Trophoblast cell (in vitro differentiated cells and primary cell): Measurements from ENCODE around the gene KCNJ6.
A peak's percentile ranks its signal among the peaks of the same experiment; 100 is the strongest.

ENCODE experiments used
- DNase-seq, 2 donors: peaks; one replicate each; pipeline ENCODE4 v3.0.0-alpha.2; 2016
- H2AFZ ChIP-seq: 2 replicates; pipeline ENCODE4 v1.6.1; 2013; ENCODE audit warnings: low read length, moderate library complexity, mild to moderate bottlenecking; ENCODE audit not compliant: insufficient read depth, poor library complexity
- H2AK5ac ChIP-seq: 2 replicates; pipeline ENCODE4 v1.6.1; 2013; ENCODE audit warnings: mild to moderate bottlenecking, low read length
- H2BK120ac ChIP-seq: 2 replicates; pipeline ENCODE4 v1.6.1; 2013; ENCODE audit warnings: low read length, mild to moderate bottlenecking, moderate library complexity; ENCODE audit not compliant: insufficient read depth, poor library complexity
- H2BK12ac ChIP-seq: 2 replicates; pipeline ENCODE4 v1.6.1; 2013; ENCODE audit warnings: mild to moderate bottlenecking, low read length, moderate library complexity
- H2BK5ac ChIP-seq: 2 replicates; pipeline ENCODE4 v1.6.1; 2013; ENCODE audit warnings: low read length, low read depth, moderate library complexity, mild to moderate bottlenecking; ENCODE audit not compliant: poor library complexity
- H3K14ac ChIP-seq: 2 replicates; pipeline ENCODE4 v1.6.1; 2013; ENCODE audit warnings: mild to moderate bottlenecking, low read length
- H3K18ac ChIP-seq: 2 replicates; pipeline ENCODE4 v1.6.1; 2013; ENCODE audit warnings: mild to moderate bottlenecking, low read length
- H3K23ac ChIP-seq: 2 replicates; pipeline ENCODE4 v1.6.1; 2013; ENCODE audit warnings: low read length
- H3K27ac ChIP-seq: 2 replicates; pipeline ENCODE4 v1.5.1; 2013; ENCODE audit warnings: low read depth, mild to moderate bottlenecking, inconsistent platforms, low read length, moderate library complexity
- H3K27me3 ChIP-seq: 2 replicates; pipeline ENCODE4 v1.6.1; 2013; ENCODE audit warnings: inconsistent platforms, mild to moderate bottlenecking, low read length, moderate library complexity; ENCODE audit not compliant: insufficient read depth
- H3K36me3 ChIP-seq, 2 experiments: 1 replicate in 1 of 2; 2 replicates in 1 of 2; pipeline ENCODE4 v1.6.1; 2013; ENCODE audit warnings: low read length in 2 of 2, mild to moderate bottlenecking in 2 of 2, moderate library complexity in 1 of 2; ENCODE audit not compliant: insufficient read depth in 2 of 2, control insufficient read depth in 1 of 2
- H3K4ac ChIP-seq: 2 replicates; pipeline ENCODE4 v1.6.1; 2013; ENCODE audit warnings: low read depth, mild to moderate bottlenecking, low read length, moderate library complexity
- H3K4me1 ChIP-seq, 2 experiments: 1 replicate in 1 of 2; 2 replicates in 1 of 2; pipeline ENCODE4 v1.6.1; 2013; ENCODE audit warnings: low read length in 2 of 2, mild to moderate bottlenecking in 2 of 2, moderate library complexity in 1 of 2; ENCODE audit not compliant: insufficient read depth in 2 of 2, control insufficient read depth in 1 of 2
- H3K4me2 ChIP-seq: 2 replicates; pipeline ENCODE4 v1.6.1; 2013; ENCODE audit warnings: inconsistent platforms, mild to moderate bottlenecking, low read length, moderate library complexity
- H3K4me3 ChIP-seq: 2 replicates; pipeline ENCODE4 v1.5.1; 2013; ENCODE audit warnings: mild to moderate bottlenecking, low read depth, low read length, inconsistent platforms
- H3K79me1 ChIP-seq: one replicate; pipeline ENCODE4 v1.6.1; 2013; ENCODE audit warnings: low read length
- H3K79me2 ChIP-seq: 2 replicates; pipeline ENCODE4 v1.6.1; 2013; ENCODE audit warnings: low read length, mild to moderate bottlenecking; ENCODE audit not compliant: control insufficient read depth, insufficient read depth, poor library complexity
- H3K9ac ChIP-seq: 2 replicates; pipeline ENCODE4 v1.6.1; 2013; ENCODE audit warnings: mild to moderate bottlenecking, low read length
- H3K9me3 ChIP-seq: 2 replicates; pipeline ENCODE4 v1.6.1; 2013; ENCODE audit warnings: low read depth, mild to moderate bottlenecking, control low read depth, inconsistent platforms, low read length; ENCODE audit not compliant: insufficient read depth
- H4K12ac ChIP-seq: 2 replicates; pipeline ENCODE4 v1.6.1; 2013; ENCODE audit warnings: low read depth, mild to moderate bottlenecking, low read length, moderate library complexity
- H4K8ac ChIP-seq: 2 replicates; pipeline ENCODE4 v1.6.1; 2013; ENCODE audit warnings: low read depth, mild to moderate bottlenecking, low read length, moderate library complexity
- H4K91ac ChIP-seq: one replicate; pipeline ENCODE4 v1.6.1; 2013; ENCODE audit warnings: low read depth, mild to moderate bottlenecking, low read length, moderate library complexity
- WGBS: extraction: QIAGEN DNeasy Blood & Tissue Kit; methylation state at CpG from one replicate; pipeline ENCODE4 v1.1.7; 2013; ENCODE audit warnings: missing lambda C conversion rate; ENCODE audit not compliant: insufficient read length, insufficient coverage; ENCODE audit errors: extremely low coverage; 5-methylcytosine and 5-hydroxymethylcytosine counted together

Gene KCNJ6

DNA sequence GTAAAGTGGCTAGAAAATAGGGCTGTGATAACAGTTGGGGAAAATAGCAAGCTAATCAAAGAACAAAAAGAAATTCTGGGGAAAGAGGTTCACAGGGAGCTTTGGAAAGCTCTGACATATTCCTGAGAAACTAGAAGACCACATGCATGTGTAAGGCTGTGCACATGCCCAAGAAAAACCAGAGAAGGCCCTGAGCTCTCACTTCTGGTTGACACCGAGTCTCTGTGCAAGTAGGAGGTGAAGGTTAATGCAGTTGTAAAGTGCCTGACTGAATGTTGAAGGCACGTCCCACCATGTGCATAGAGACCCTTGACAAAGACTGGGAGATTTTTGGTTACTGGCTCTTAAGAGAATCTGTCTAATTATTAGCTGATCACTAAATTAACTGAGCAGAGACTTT lies 288.7 kb downstream of the KCNJ6 start:
- no peak overlapping the region for H2AFZ ChIP-seq
- no peak overlapping the region for H4K12ac ChIP-seq
- H3K23ac ChIP-seq, result no peak overlapping the region
- H3K9me3 ChIP-seq, result peaks cover 2% of the 10 kb centered on the region
- H3K36me3 ChIP-seq, result no peaks in the 10 kb centered on the region
- no peaks in the 10 kb centered on the region for H3K27me3 ChIP-seq
- H3K4me3 ChIP-seq, result no peak overlapping the region
- H4K91ac ChIP-seq, result no peak overlapping the region
- no peak overlapping the region for H2BK12ac ChIP-seq
- H3K9ac ChIP-seq, result no peak overlapping the region
- no peak for DNase-seq
- H2BK5ac ChIP-seq, result no peak overlapping the region
- H3K4ac ChIP-seq, result no peak overlapping the region
- H3K18ac ChIP-seq, result no peak overlapping the region
- H3K79me1 ChIP-seq, result no peaks in the 10 kb centered on the region
- no peak overlapping the region for H2BK120ac ChIP-seq
- no peak overlapping the region for H3K4me2 ChIP-seq
- no CpG with 5 or more reads among the region's 2 CpGs for WGBS
- H4K8ac ChIP-seq, result no peak overlapping the region
- H3K79me2 ChIP-seq, result no peaks in the 10 kb centered on the region
- H3K14ac ChIP-seq, result no peak overlapping the region
- no peak overlapping the region for H3K27ac ChIP-seq
- H2AK5ac ChIP-seq, result no peak overlapping the region
- peaks cover 0 to 1% of the 10 kb centered on the region in 2 experiments for H3K4me1 ChIP-seq

DNA sequence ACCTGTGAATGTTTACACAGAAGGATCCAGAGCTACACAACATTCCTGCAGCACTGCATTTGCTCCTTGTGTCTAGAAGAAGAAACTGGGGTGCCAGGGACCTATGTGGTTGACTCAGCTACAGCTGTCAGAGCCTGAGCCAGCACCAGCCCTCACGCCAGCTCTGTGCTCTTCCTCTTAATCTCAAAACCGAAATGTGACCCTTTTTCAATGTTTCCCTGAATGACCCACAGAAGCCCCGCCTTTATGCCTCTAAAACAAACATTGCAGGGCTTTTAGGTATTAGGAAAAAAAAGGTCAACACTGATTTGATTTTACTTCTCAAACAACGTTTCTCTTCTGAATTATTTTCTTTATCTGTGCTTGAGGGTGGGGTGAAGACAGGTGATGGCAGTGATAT lies 289.2 kb downstream of the KCNJ6 start:
- no peak overlapping the region for H3K27ac ChIP-seq
- H3K79me2 ChIP-seq, result no peaks in the 10 kb centered on the region
- H3K4me1 ChIP-seq, result peaks cover 0 to 1% of the 10 kb centered on the region in 2 experiments
- no peak overlapping the region for H4K91ac ChIP-seq
- H3K9ac ChIP-seq, result no peak overlapping the region
- no peak overlapping the region for H4K8ac ChIP-seq
- peaks cover 2% of the 10 kb centered on the region for H3K9me3 ChIP-seq
- no peak overlapping the region for H3K4ac ChIP-seq
- no peak overlapping the region for H2AFZ ChIP-seq
- no peak overlapping the region for H2AK5ac ChIP-seq
- H4K12ac ChIP-seq, result no peak overlapping the region
- no peaks in the 10 kb centered on the region for H3K27me3 ChIP-seq
- no peak overlapping the region for H3K18ac ChIP-seq
- H3K14ac ChIP-seq, result no peak overlapping the region
- H3K23ac ChIP-seq, result no peak overlapping the region
- H3K79me1 ChIP-seq, result no peaks in the 10 kb centered on the region
- H3K4me3 ChIP-seq, result no peak overlapping the region
- WGBS, result no CpG with 5 or more reads among the region's 4 CpGs
- H2BK12ac ChIP-seq, result no peak overlapping the region
- no peak overlapping the region for H2BK120ac ChIP-seq
- no peaks in the 10 kb centered on the region for H3K36me3 ChIP-seq
- no peak overlapping the region for H2BK5ac ChIP-seq
- no peak overlapping the region for H3K4me2 ChIP-seq
- no peak for DNase-seq

DNA sequence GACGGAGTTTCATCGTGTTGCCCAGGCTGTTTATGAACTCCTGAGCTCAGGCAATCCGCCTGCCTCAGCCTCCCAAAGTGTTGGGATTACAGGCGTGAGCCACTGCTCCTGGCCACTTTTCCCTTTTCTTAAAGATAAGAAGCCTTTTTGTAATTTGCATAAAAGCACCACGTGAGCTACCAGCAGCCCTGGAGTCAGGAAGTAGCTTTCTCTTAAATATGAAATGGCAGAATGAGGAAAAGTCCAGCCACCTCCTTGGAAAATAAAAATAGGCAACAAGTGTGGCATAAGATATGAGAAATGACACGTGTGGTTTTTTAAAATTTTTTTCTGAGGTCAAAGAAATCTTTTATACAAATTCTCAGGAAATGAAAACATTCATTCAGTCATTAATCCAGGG lies 289.9 kb downstream of the KCNJ6 start:
- Histone ChIP-seq H3K23ac (no peak overlapping the region), H4K12ac (no peak overlapping the region), H2BK5ac (no peak overlapping the region), H4K8ac (no peak overlapping the region), H3K4me2 (no peak overlapping the region), H3K14ac (no peak overlapping the region), H2BK120ac (no peak overlapping the region), H3K79me1 (no peaks in the 10 kb centered on the region), H3K4ac (no peak overlapping the region), H2BK12ac (no peak overlapping the region), H3K18ac (no peak overlapping the region), H2AK5ac (no peak overlapping the region), H2AFZ (no peak overlapping the region), H3K27me3 (no peaks in the 10 kb centered on the region), H3K4me3 (no peak overlapping the region), H3K36me3 (no peaks in the 10 kb centered on the region), H3K9me3 (peaks cover 4% of the 10 kb centered on the region), H3K27ac (no peak overlapping the region), H3K4me1 (peaks cover 0 to 1% of the 10 kb centered on the region in 2 experiments), H3K9ac (no peak overlapping the region), H3K79me2 (no peaks in the 10 kb centered on the region), H4K91ac (no peak overlapping the region)
- no peak for DNase-seq
- no CpG with 5 or more reads among the region's 6 CpGs for WGBS

DNA sequence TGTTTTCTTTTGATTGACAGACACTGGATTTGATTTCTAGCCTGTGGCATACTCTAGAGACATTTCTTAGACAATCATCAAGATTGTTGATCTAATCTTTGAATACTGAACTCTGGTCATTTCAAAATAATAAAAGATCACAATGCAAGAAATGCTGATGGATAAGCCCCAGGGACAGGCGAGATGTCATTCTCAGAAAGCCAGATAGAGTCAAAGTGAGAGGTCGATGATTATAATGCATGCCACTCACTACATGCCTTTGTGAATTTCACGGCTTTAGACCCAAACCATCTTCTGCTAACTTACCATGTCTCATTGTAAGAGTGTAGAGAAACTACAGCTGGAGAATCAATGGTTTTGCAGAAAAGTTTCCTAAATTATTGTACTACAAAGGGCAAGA lies 292.6 kb downstream of the KCNJ6 start:
- WGBS, result no CpG with 5 or more reads among the region's 3 CpGs
- no peak overlapping the region for H2BK5ac ChIP-seq
- H3K4me3 ChIP-seq, result no peak overlapping the region
- no peak overlapping the region for H4K8ac ChIP-seq
- peaks cover 4% of the 10 kb centered on the region for H3K9me3 ChIP-seq
- no peaks in the 10 kb centered on the region for H3K79me2 ChIP-seq
- no peak overlapping the region for H2AK5ac ChIP-seq
- no peak overlapping the region for H3K18ac ChIP-seq
- H3K4ac ChIP-seq, result no peak overlapping the region
- H3K4me2 ChIP-seq, result no peak overlapping the region
- H2AFZ ChIP-seq, result no peak overlapping the region
- H3K27ac ChIP-seq, result no peak overlapping the region
- no peak overlapping the region for H4K12ac ChIP-seq
- H3K23ac ChIP-seq, result no peak overlapping the region
- peak; percentile 66 to 90 for DNase-seq
- no peak overlapping the region for H2BK12ac ChIP-seq
- H3K9ac ChIP-seq, result no peak overlapping the region
- H2BK120ac ChIP-seq, result no peak overlapping the region
- H3K79me1 ChIP-seq, result no peaks in the 10 kb centered on the region
- H3K36me3 ChIP-seq, result no peaks in the 10 kb centered on the region
- H4K91ac ChIP-seq, result no peak overlapping the region
- no peak overlapping the region for H3K14ac ChIP-seq
- peaks cover 0 to 1% of the 10 kb centered on the region in 2 experiments for H3K4me1 ChIP-seq
- no peaks in the 10 kb centered on the region for H3K27me3 ChIP-seq
